Activated T-cell treated with anti-CD3 and anti-CD28 coated beads, Interleukin-2, amount 50 U/mL, for 24 hours (primary cell): Measurements from ENCODE around the gene TOMT.
"Not testable (repeated sequence)": the region's sequence is repeated elsewhere in the genome, so short reads cannot be mapped to it uniquely, and the experiment has no call there.

Experiments
- DNase-seq: peaks from one replicate; pipeline ENCODE4 v3.0.0-alpha.2; 2020
- H3K27ac Mint-ChIP-seq: 2 replicates; pipeline ENCODE4 v1.8.0; 2020; ENCODE audit warnings: mild to moderate bottlenecking, mixed read lengths
- H3K27me3 Mint-ChIP-seq: 2 replicates; pipeline ENCODE4 v1.8.0; 2020; ENCODE audit warnings: mixed read lengths
- H3K36me3 Mint-ChIP-seq: 2 replicates; pipeline ENCODE4 v1.8.0; 2020; ENCODE audit warnings: low read depth, mixed read lengths
- H3K4me1 Mint-ChIP-seq: 2 replicates; pipeline ENCODE4 v1.8.0; 2020; ENCODE audit warnings: low read depth, mixed read lengths
- H3K4me3 Mint-ChIP-seq: 2 replicates; pipeline ENCODE4 v1.8.0; 2020; ENCODE audit warnings: mild to moderate bottlenecking, moderate library complexity, mixed read lengths
- H3K9me3 Mint-ChIP-seq: 2 replicates; pipeline ENCODE4 v1.8.0; 2020; ENCODE audit warnings: mixed read lengths

The TOMT gene

GRCh38 chr11:72150882-72151281, 45.2 kb downstream of the TOMT start:
- no peak overlapping the region for H3K4me3 Mint-ChIP-seq
- DNase-seq = no peak
- H3K27ac Mint-ChIP-seq = no peak overlapping the region
- H3K27me3 Mint-ChIP-seq = no peaks in the 10 kb centered on the region
- no peaks in the 10 kb centered on the region for H3K36me3 Mint-ChIP-seq
- H3K9me3 Mint-ChIP-seq = no peaks in the 10 kb centered on the region
- H3K4me1 Mint-ChIP-seq = no peaks in the 10 kb centered on the region

DNA sequence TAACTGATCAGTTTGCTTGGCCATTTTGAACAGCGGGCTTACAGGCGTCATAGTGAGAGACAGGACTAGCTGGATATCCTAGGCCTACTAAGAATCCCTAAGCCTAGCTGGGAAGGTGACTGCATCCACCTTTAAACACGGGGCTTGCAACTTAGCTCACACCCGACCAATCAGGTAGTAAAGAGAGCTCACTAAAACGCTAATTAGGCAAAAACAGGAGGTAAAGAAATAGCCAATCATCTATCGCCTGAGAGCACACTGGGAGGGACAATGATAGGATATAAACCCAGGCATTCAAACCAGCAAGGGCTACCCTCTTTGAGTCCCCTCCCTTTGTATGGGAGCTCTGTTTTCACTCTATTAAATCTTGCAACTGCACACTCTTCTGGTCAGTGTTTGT, 48.1 kb downstream of the TOMT start:
- not testable (repeated sequence) for DNase-seq, H3K36me3 Mint-ChIP-seq, H3K4me1 Mint-ChIP-seq, H3K4me3 Mint-ChIP-seq, H3K27ac Mint-ChIP-seq, H3K9me3 Mint-ChIP-seq, H3K27me3 Mint-ChIP-seq

GRCh38 chr11:72154816-72155215, 49.1 kb downstream of the TOMT start:
- no peaks in the 10 kb centered on the region for H3K4me1 Mint-ChIP-seq
- peaks cover 9% of the 10 kb centered on the region for H3K27me3 Mint-ChIP-seq
- no peaks in the 10 kb centered on the region for H3K36me3 Mint-ChIP-seq
- no peak overlapping the region for H3K27ac Mint-ChIP-seq
- no peak for DNase-seq
- no peaks in the 10 kb centered on the region for H3K9me3 Mint-ChIP-seq
- H3K4me3 Mint-ChIP-seq = no peak overlapping the region

DNA sequence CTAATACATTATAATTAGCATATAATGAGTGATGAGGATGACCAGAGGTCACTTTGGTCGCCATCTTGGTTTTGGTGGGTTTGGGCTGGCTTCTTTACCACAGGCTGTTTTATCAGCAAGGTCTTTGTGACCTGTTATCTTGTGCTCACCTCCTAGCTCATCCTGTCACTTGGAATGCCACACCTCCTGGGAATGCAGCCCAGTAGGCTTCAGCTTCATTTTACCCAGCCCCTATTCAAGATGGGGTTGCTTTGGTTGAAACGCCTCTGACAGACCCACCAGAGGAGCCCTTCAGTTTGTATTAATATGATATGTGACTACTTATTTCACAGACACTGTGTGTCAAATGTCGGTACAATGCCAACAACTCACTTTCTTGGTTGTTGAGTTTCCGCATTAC, 50.0 kb downstream of the TOMT start:
- H3K27me3 Mint-ChIP-seq = peaks cover 15% of the 10 kb centered on the region

GRCh38 chr11:72157131-72157530, 51.4 kb downstream of the TOMT start:
- H3K27ac Mint-ChIP-seq = no peak overlapping the region

More for the DNA sequence above, 50.0 kb downstream of the TOMT start:
- Mint-ChIP-seq H3K9me3 (no peaks in the 10 kb centered on the region), H3K4me1 (no peaks in the 10 kb centered on the region), H3K27ac (no peak overlapping the region), H3K4me3 (no peak overlapping the region), H3K36me3 (no peaks in the 10 kb centered on the region)
- DNase-seq = no peak

More at GRCh38 chr11:72157131-72157530, 51.4 kb downstream of the TOMT start:
- DNase-seq = no peak
- H3K36me3 Mint-ChIP-seq = no peaks in the 10 kb centered on the region
- H3K4me3 Mint-ChIP-seq = no peak overlapping the region
- no peaks in the 10 kb centered on the region for H3K4me1 Mint-ChIP-seq
- H3K27me3 Mint-ChIP-seq = peaks cover 15% of the 10 kb centered on the region
- H3K9me3 Mint-ChIP-seq = no peaks in the 10 kb centered on the region
